Measurements from ENCODE around the gene RBP3. TPM values are rescaled to one million over a fixed set of nuclear protein-coding genes. Genes with fewer than 3 reads are reported as not detected.

RBP3 gene
- total and polyA plus RNA-seq, 4 donors: not detected

DNA sequence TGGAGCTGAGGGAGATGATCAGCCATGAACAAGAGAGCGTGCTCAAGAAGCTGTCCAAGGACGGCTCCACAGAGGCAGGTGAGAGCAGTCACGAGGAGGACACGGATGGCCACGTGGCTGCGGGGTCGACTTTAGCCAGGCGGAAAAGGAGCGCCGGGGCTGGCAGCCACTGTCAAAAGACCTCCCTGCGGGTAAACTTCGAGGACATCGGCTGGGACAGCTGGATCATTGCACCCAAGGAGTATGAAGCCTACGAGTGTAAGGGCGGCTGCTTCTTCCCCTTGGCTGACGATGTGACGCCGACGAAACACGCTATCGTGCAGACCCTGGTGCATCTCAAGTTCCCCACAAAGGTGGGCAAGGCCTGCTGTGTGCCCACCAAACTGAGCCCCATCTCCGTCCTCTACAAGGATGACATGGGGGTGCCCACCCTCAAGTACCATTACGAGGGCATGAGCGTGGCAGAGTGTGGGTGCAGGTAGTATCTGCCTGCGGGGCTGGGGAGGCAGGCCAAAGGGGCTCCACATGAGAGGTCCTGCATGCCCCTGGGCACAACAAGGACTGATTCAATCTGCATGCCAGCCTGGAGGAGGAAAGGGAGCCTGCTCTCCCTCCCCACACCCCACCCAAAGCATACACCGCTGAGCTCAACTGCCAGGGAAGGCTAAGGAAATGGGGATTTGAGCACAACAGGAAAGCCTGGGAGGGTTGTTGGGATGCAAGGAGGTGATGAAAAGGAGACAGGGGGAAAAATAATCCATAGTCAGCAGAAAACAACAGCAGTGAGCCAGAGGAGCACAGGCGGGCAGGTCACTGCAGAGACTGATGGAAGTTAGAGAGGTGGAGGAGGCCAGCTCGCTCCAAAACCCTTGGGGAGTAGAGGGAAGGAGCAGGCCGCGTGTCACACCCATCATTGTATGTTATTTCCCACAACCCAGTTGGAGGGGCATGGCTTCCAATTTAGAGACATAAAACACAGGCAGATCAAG lies 22.6 kb upstream of the RBP3 start:
- H3K36me3 ChIP-seq (ENCODE audit: control insufficient read depth in 4 of 4, insufficient read depth in 3 of 4, low read depth in 1 of 4, low read length in 3 of 4): no peaks in the 10 kb centered on the region
- H3K27ac ChIP-seq (ENCODE audit: low read depth in 1 of 2, low read length in 2 of 2): peak overlapping the region in 1 of 2 donors; percentile 5
- H3K4me1 ChIP-seq (ENCODE audit: control insufficient read depth in 4 of 4, insufficient read depth in 4 of 4, low read length in 3 of 4): peaks cover 0 to 8% (median 4%) of the 10 kb centered on the region in 4 donors
- no peaks in the 10 kb centered on the region for H3K27me3 ChIP-seq (ENCODE audit: control insufficient read depth in 4 of 4, insufficient read depth in 4 of 4, low read length in 3 of 4)
- TF ChIP-seq ATF3 (IDR thresholded peaks at IDR 0.05): no peak
- TF ChIP-seq TAF1 (conservative IDR thresholded peaks at IDR 0.05): no peak
- no peak for TF ChIP-seq SP1 (IDR thresholded peaks at IDR 0.05)
- no peak for TF ChIP-seq MAX (IDR thresholded peaks at IDR 0.05)
- no peak for TF ChIP-seq JUND (IDR thresholded peaks at IDR 0.05)
- no peak for TF ChIP-seq EGR1 (IDR thresholded peaks at IDR 0.05; ENCODE audit: low read depth in 2 of 2)
- no peak for DNase-seq (ENCODE audit: low spot score)
- no peak overlapping the region for H3K9ac ChIP-seq (ENCODE audit: low read depth in 1 of 2, low read length in 2 of 2)
- H3K9me3 ChIP-seq (ENCODE audit: control insufficient read depth in 4 of 4, low read length in 3 of 4): no peaks in the 10 kb centered on the region
- WGBS: 90% methylated on average over 30 of the region's 30 CpGs
- no peak overlapping the region for H3K4me3 ChIP-seq (ENCODE audit: low read depth in 1 of 3, low read length in 3 of 3)

- Histone ChIP-seq H3K9me3 (ENCODE audit: control insufficient read depth in 4 of 4, low read length in 3 of 4) (no peaks in the 10 kb centered on the region), H3K36me3 (ENCODE audit: control insufficient read depth in 4 of 4, insufficient read depth in 3 of 4, low read depth in 1 of 4, low read length in 3 of 4) (no peaks in the 10 kb centered on the region), H3K9ac (ENCODE audit: low read depth in 1 of 2, low read length in 2 of 2) (no peak overlapping the region), H3K4me1 (ENCODE audit: control insufficient read depth in 4 of 4, insufficient read depth in 4 of 4, low read length in 3 of 4) (peaks cover 0 to 12% (median 4%) of the 10 kb centered on the region in 4 donors), H3K4me3 (ENCODE audit: low read depth in 1 of 3, low read length in 3 of 3) (no peak overlapping the region), H3K27ac (ENCODE audit: low read depth in 1 of 2, low read length in 2 of 2) (no peak overlapping the region), H3K27me3 (ENCODE audit: control insufficient read depth in 4 of 4, insufficient read depth in 4 of 4, low read length in 3 of 4) (no peaks in the 10 kb centered on the region)
- WGBS: 79% methylated on average over 5 of the region's 5 CpGs
- DNase-seq (ENCODE audit: low spot score): no peak
- TF ChIP-seq FOXA2 (IDR thresholded peaks at IDR 0.05): no peak
- peak; percentile 66 to 68 for TF ChIP-seq RXRA (IDR thresholded peaks at IDR 0.05)
- TF ChIP-seq NR2F2 (IDR thresholded peaks at IDR 0.05): peak; percentile 31
Measured at GRCh38 chr10:47326306-47326926, 21.7 kb upstream of the RBP3 start.

- WGBS: 79% methylated on average over 11 of the region's 11 CpGs
- no peaks in the 10 kb centered on the region for H3K27me3 ChIP-seq (ENCODE audit: control insufficient read depth in 4 of 4, insufficient read depth in 4 of 4, low read length in 3 of 4)
- H3K4me1 ChIP-seq (ENCODE audit: control insufficient read depth in 4 of 4, insufficient read depth in 4 of 4, low read length in 3 of 4): peaks cover 0 to 12% (median 4%) of the 10 kb centered on the region in 4 donors
- no peak overlapping the region for H3K27ac ChIP-seq (ENCODE audit: low read depth in 1 of 2, low read length in 2 of 2)
- H3K9ac ChIP-seq (ENCODE audit: low read depth in 1 of 2, low read length in 2 of 2): no peak overlapping the region
- H3K9me3 ChIP-seq (ENCODE audit: control insufficient read depth in 4 of 4, low read length in 3 of 4): no peaks in the 10 kb centered on the region
- no peak overlapping the region for H3K4me3 ChIP-seq (ENCODE audit: low read depth in 1 of 3, low read length in 3 of 3)
- DNase-seq (ENCODE audit: low spot score): no peak
- H3K36me3 ChIP-seq (ENCODE audit: control insufficient read depth in 4 of 4, insufficient read depth in 3 of 4, low read depth in 1 of 4, low read length in 3 of 4): no peaks in the 10 kb centered on the region
- TF ChIP-seq, protein P1, sequence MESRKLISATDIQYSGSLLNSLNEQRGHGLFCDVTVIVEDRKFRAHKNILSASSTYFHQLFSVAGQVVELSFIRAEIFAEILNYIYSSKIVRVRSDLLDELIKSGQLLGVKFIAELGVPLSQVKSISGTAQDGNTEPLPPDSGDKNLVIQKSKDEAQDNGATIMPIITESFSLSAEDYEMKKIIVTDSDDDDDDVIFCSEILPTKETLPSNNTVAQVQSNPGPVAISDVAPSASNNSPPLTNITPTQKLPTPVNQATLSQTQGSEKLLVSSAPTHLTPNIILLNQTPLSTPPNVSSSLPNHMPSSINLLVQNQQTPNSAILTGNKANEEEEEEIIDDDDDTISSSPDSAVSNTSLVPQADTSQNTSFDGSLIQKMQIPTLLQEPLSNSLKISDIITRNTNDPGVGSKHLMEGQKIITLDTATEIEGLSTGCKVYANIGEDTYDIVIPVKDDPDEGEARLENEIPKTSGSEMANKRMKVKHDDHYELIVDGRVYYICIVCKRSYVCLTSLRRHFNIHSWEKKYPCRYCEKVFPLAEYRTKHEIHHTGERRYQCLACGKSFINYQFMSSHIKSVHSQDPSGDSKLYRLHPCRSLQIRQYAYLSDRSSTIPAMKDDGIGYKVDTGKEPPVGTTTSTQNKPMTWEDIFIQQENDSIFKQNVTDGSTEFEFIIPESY (IDR thresholded peaks at IDR 0.05): no peak
- no peak for TF ChIP-seq RXRA (IDR thresholded peaks at IDR 0.05)
- TF ChIP-seq NR2F2 (IDR thresholded peaks at IDR 0.05): no peak
- no peak for TF ChIP-seq CTCF (IDR thresholded peaks at IDR 0.05; ENCODE audit: low read depth, low read length, missing input control)
- no peak for TF ChIP-seq ATF3 (IDR thresholded peaks at IDR 0.05)
- TF ChIP-seq TAF1 (conservative IDR thresholded peaks at IDR 0.05): no peak
- no peak for TF ChIP-seq REST (IDR thresholded peaks at IDR 0.05)
- TF ChIP-seq JUND (IDR thresholded peaks at IDR 0.05): no peak
- no peak for TF ChIP-seq HNF4A (conservative IDR thresholded peaks at IDR 0.05)
- no peak for TF ChIP-seq MAX (IDR thresholded peaks at IDR 0.05)
- TF ChIP-seq GABPA (IDR thresholded peaks at IDR 0.05 in 1 of 2, conservative IDR thresholded peaks at IDR 0.05 in 1 of 2): no peak
- no peak for TF ChIP-seq RAD21 (IDR thresholded peaks at IDR 0.05)
- no peak for TF ChIP-seq SP1 (IDR thresholded peaks at IDR 0.05)
- TF ChIP-seq FOXA1 (IDR thresholded peaks at IDR 0.05): no peak
- TF ChIP-seq YY1 (IDR thresholded peaks at IDR 0.05): no peak
Measured at GRCh38 chr10:47326927-47327330, 21.2 kb upstream of the RBP3 start.
